WTC11 (cell line): ENCODE measurements around the gene CIZ1.

ENCODE experiments used
- ARID4B ChIP-seq: sonication (generic); formaldehyde crosslinking; IDR thresholded peaks from 2 replicates; pipeline ENCODE4 v1.8.0; 2023; ENCODE audit warnings: missing genetic modification reagents, mild to moderate bottlenecking, borderline replicate concordance
- ATF3 ChIP-seq: sonication (generic); formaldehyde crosslinking; conservative IDR thresholded peaks from 2 replicates; pipeline ENCODE4 v1.8.1; 2022; ENCODE audit warnings: mild to moderate bottlenecking, missing genetic modification reagents
- CTCF ChIP-seq: fragments of 200-600 bp; IDR thresholded peaks from 2 replicates; pipeline ENCODE4 v1.8.0; 2022; ENCODE audit warnings: antibody characterized with exemption
- JAZF1 ChIP-seq: fragments of 250-450 bp; sonication (Bioruptor Pico); IDR thresholded peaks from 2 replicates; pipeline ENCODE4 v1.9.0; 2021; ENCODE audit warnings: moderate library complexity, mild to moderate bottlenecking, inconsistent platforms
- NFE2L1 ChIP-seq: sonication (generic); formaldehyde crosslinking; IDR thresholded peaks from 2 replicates; pipeline ENCODE4 v1.8.1; 2023; ENCODE audit warnings: missing genetic modification reagents
- PRDM15 ChIP-seq: sonication (generic); formaldehyde crosslinking; IDR thresholded peaks from 2 replicates; pipeline ENCODE4 v1.8.0; 2022; ENCODE audit warnings: missing genetic modification reagents
- SMAD3 ChIP-seq: sonication (generic); formaldehyde crosslinking; IDR thresholded peaks from 2 replicates; pipeline ENCODE4 v1.8.0; 2022; ENCODE audit warnings: missing genetic modification reagents, mild to moderate bottlenecking, borderline replicate concordance
- ZNF317 ChIP-seq: sonication (generic); formaldehyde crosslinking; IDR thresholded peaks from 2 replicates; pipeline ENCODE4 v1.8.1; 2023; ENCODE audit warnings: low read depth, mild to moderate bottlenecking, moderate library complexity, missing genetic modification reagents, borderline replicate concordance
- TF ChIP-seq, protein P1 (sequence below): sonication (generic); formaldehyde crosslinking; IDR thresholded peaks from 2 replicates; pipeline ENCODE4 v1.8.1; 2022; ENCODE audit warnings: mild to moderate bottlenecking, moderate library complexity, missing genetic modification reagents

DNA sequence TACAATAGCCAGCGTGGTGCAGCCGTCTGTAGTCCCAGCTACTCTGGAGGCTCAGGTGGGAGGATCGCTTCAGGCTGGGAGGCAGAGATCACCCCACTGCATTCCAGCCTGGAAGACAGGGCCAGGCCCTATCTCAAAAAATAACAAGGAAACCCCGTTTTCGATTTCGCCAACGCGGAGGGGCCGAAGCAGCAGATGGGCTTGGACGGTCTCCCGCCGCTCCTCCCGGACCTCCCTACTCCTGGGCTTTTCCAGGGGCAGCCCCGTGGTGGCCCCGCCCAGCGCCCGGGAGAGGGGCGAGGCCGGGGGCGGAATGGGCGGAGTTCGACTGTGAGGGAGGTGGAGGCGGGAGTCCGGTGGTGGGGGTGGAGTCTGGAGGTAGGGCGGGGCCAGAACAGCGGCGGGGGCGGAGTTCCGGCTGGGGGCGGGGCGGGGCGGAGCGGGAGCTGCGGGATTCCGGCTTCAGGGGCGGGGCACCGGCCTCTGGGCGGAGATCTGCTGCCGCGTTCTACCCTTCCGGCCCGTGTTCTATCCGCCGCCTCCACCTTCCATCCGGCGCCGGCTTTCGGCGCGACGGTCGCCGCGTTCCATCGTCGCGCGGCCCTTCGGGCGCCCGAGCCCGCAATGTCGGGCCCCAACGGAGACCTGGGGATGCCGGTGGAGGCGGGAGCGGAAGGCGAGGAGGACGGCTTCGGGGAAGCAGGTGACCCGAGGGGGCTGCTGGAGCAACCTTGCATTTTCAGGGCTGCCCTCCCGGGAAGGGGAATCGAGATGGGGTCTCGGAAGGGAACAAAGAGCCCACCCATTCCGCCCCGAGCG is 31.4 kb downstream of the CIZ1 start, which contains the start of gene BBLN:
- TF ChIP-seq, protein P1, sequence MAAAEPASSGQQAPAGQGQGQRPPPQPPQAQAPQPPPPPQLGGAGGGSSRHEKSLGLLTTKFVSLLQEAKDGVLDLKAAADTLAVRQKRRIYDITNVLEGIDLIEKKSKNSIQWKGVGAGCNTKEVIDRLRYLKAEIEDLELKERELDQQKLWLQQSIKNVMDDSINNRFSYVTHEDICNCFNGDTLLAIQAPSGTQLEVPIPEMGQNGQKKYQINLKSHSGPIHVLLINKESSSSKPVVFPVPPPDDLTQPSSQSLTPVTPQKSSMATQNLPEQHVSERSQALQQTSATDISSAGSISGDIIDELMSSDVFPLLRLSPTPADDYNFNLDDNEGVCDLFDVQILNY (CRISPR knock-in tag) = 0 out of 2 replicates have a peak, but pooled peaks have one; percentile 22
- TF ChIP-seq JAZF1 (CRISPR knock-in tag) = no peak
- TF ChIP-seq CTCF = no peak
- no peak for TF ChIP-seq NFE2L1 (CRISPR knock-in tag)
- TF ChIP-seq SMAD3 = no peak
- no peak for TF ChIP-seq ATF3 (CRISPR knock-in tag)
- TF ChIP-seq PRDM15 = no peak
- TF ChIP-seq ZNF317 (CRISPR knock-in tag) = no peak
- TF ChIP-seq ARID4B (CRISPR knock-in tag) = no peak; the same call in 1 of the 2 replicates
